Hepatic stellate cell (primary cell): ENCODE measurements around the gene MUC20.
"Not testable (repeated sequence)": the region's sequence is repeated elsewhere in the genome, so short reads cannot be mapped to it uniquely, and the experiment has no call there.

Experiments used
- DNase-seq: peaks from one replicate; pipeline ENCODE4 v3.0.0; 2011; ENCODE audit warnings: low spot score

MUC20 gene

GRCh38 chr3:195729476-195730251, 8.9 kb downstream of the MUC20 start:
- no peak for DNase-seq

- no peak for DNase-seq
Observed at GRCh38 chr3:195731356-195731905, 10.7 kb downstream of the MUC20 start.

- no peak for DNase-seq
Observed at GRCh38 chr3:195732940-195733339, 12.2 kb downstream of the MUC20 start.

- DNase-seq = no peak
Observed at GRCh38 chr3:195735036-195735695, 14.4 kb downstream of the MUC20 start.

GRCh38 chr3:195736866-195737490, 16.2 kb downstream of the MUC20 start:
- DNase-seq = no peak

GRCh38 chr3:195737782-195738181, 17.0 kb downstream of the MUC20 start:
- DNase-seq = not testable (repeated sequence)

- DNase-seq = no peak
Observed at GRCh38 chr3:195738274-195739044, 17.7 kb downstream of the MUC20 start.

GRCh38 chr3:195739561-195740111, 18.9 kb downstream of the MUC20 start:
- no peak for DNase-seq

- no peak for DNase-seq
Observed at GRCh38 chr3:195744437-195744836, 23.7 kb downstream of the MUC20 start.

GRCh38 chr3:195746346-195746745, 25.6 kb downstream of the MUC20 start:
- DNase-seq = no peak

GRCh38 chr3:195746751-195747150, 26.0 kb downstream of the MUC20 start:
- DNase-seq = no peak

GRCh38 chr3:195748661-195749060, 27.9 kb downstream of the MUC20 start:
- no peak for DNase-seq

- not testable (repeated sequence) for DNase-seq
Observed at GRCh38 chr3:195749101-195749500, 28.3 kb downstream of the MUC20 start.

- DNase-seq = no peak
Observed at GRCh38 chr3:195750797-195751520, 30.2 kb downstream of the MUC20 start.

GRCh38 chr3:195751560-195751959, 30.8 kb downstream of the MUC20 start:
- DNase-seq = no peak

GRCh38 chr3:195752066-195752465, 31.3 kb downstream of the MUC20 start:
- DNase-seq = no peak

GRCh38 chr3:195752546-195753331, 32.0 kb downstream of the MUC20 start:
- DNase-seq = no peak

- no peak for DNase-seq
Observed at GRCh38 chr3:195753581-195753980, 32.8 kb downstream of the MUC20 start.

GRCh38 chr3:195754141-195754540, 33.4 kb downstream of the MUC20 start:
- DNase-seq = no peak

- no peak for DNase-seq
Observed at GRCh38 chr3:195754906-195755305, 34.1 kb downstream of the MUC20 start.
